Neural cell (in vitro differentiated cells): ENCODE measurements around the gene DNAJC5G.

Experiments used
- CTCF ChIP-seq: fragments of 450-650 bp; IDR thresholded peaks from 2 replicates; pipeline ENCODE4 v1.5.1; 2014; ENCODE audit warnings: antibody characterized with exemption, mild to moderate bottlenecking, moderate library complexity; ENCODE audit not compliant: poor library complexity, severe bottlenecking
- EP300 ChIP-seq: fragments of 450-650 bp; conservative IDR thresholded peaks from 2 replicates; pipeline ENCODE4 v1.6.1; 2014; ENCODE audit warnings: antibody characterized with exemption, mild to moderate bottlenecking, moderate library complexity; ENCODE audit not compliant: poor library complexity, severe bottlenecking
- POLR2AphosphoS5 ChIP-seq: IDR thresholded peaks from 2 replicates; pipeline ENCODE4 v1.6.1; 2012
- RAD21 ChIP-seq: fragments of 450-650 bp; conservative IDR thresholded peaks from 2 replicates; pipeline ENCODE4 v1.6.1; 2014; ENCODE audit warnings: antibody characterized with exemption, mild to moderate bottlenecking, moderate library complexity
- SMC3 ChIP-seq: fragments of 450-650 bp; conservative IDR thresholded peaks from 2 replicates; pipeline ENCODE4 v1.6.1; 2014; ENCODE audit warnings: antibody characterized with exemption, mild to moderate bottlenecking, moderate library complexity; ENCODE audit not compliant: poor library complexity
- TAF1 ChIP-seq: IDR thresholded peaks from 2 replicates; pipeline ENCODE4 v1.6.1; 2012; ENCODE audit warnings: low read depth

DNA sequence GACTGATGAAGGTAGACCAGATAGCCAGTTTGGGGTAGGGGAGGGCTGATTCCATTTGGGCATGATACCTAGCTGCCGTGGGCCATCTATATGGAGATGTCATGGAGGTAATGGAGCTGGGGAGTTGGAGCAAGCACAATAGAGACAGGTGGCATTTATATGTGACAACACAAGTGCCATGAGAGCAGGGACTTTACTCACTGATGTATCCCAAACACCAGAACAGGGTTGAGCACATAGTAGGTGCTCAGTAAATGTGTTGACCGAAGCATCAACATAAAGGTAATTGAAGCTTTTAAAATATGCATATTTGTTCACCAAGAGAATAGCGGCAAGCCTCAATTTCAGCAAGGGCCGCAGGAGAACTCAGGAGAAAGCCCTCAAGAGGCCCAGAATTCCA is 27.3 kb upstream of the DNAJC5G start:
- no peak for TF ChIP-seq CTCF
- no peak for TF ChIP-seq TAF1
- TF ChIP-seq POLR2AphosphoS5 = no peak
- no peak for TF ChIP-seq EP300
- no peak for TF ChIP-seq SMC3
- TF ChIP-seq RAD21 = no peak
